Neural progenitor cell (in vitro differentiated cells): ENCODE data around the gene MARVELD1. TPM values are rescaled to one million over a fixed set of nuclear protein-coding genes. Genes with fewer than 3 reads are reported as not detected.
A peak's percentile ranks its signal among the peaks of the same experiment; 100 is the strongest.

Experiments
- DNase-seq: peaks from one replicate; pipeline ENCODE4 v3.0.0-alpha.2; 2016; ENCODE audit warnings: low spot score
- H2AFZ ChIP-seq: fragments of 200-600 bp; sonication (generic); replicated peaks from 2 replicates; pipeline ENCODE4 v1.6.1; 2016; ENCODE audit warnings: antibody characterized with exemption
- H3F3A ChIP-seq: fragments of 200-600 bp; sonication (generic); 2 replicates; pipeline ENCODE4 v1.6.1; 2016; ENCODE audit warnings: antibody characterized with exemption, low read depth
- H3K27ac ChIP-seq: fragments of 200-600 bp; sonication (generic); 2 replicates; pipeline ENCODE4 v1.5.1; 2016; ENCODE audit warnings: mild to moderate bottlenecking
- H3K27me3 ChIP-seq: fragments of 200-600 bp; sonication (generic); 2 replicates; pipeline ENCODE4 v1.6.1; 2016; ENCODE audit warnings: mild to moderate bottlenecking, moderate library complexity
- H3K36me3 ChIP-seq: fragments of 200-600 bp; sonication (generic); 2 replicates; pipeline ENCODE4 v1.5.1; 2016
- H3K4me1 ChIP-seq: fragments of 200-600 bp; sonication (generic); 2 replicates; pipeline ENCODE4 v1.6.1; 2016; ENCODE audit warnings: mixed run types
- H3K4me2 ChIP-seq: fragments of 200-600 bp; sonication (generic); 2 replicates; pipeline ENCODE4 v1.6.1; 2016
- H3K4me3 ChIP-seq: fragments of 200-600 bp; sonication (generic); 2 replicates; pipeline ENCODE4 v1.5.1; 2016
- H3K79me2 ChIP-seq: fragments of 200-600 bp; sonication (generic); 2 replicates; pipeline ENCODE4 v1.6.1; 2016; ENCODE audit warnings: low read depth
- H3K9ac ChIP-seq: fragments of 200-600 bp; sonication (generic); 2 replicates; pipeline ENCODE4 v1.6.1; 2016
- H3K9me3 ChIP-seq: fragments of 200-600 bp; sonication (generic); 2 replicates; pipeline ENCODE4 v1.5.1; 2016; ENCODE audit warnings: low read depth
- H4K20me1 ChIP-seq: fragments of 200-600 bp; sonication (generic); 2 replicates; pipeline ENCODE4 v1.6.1; 2016; ENCODE audit warnings: low read depth
- H3K27ac Mint-ChIP-seq: 3 replicates; pipeline ENCODE4 v1.8.0; 2021; ENCODE audit warnings: mixed read lengths
- H3K27me3 Mint-ChIP-seq: 2 replicates; pipeline ENCODE4 v1.8.0; 2022; ENCODE audit warnings: low read depth, mild to moderate bottlenecking, inconsistent platforms, moderate library complexity, mixed read lengths; ENCODE audit not compliant: insufficient read depth
- H3K36me3 Mint-ChIP-seq: 3 replicates; pipeline ENCODE4 v1.8.0; 2021; ENCODE audit warnings: mixed read lengths
- H3K4me1 Mint-ChIP-seq: 3 replicates; pipeline ENCODE4 v1.8.0; 2021; ENCODE audit warnings: mixed read lengths
- H3K4me3 Mint-ChIP-seq: 3 replicates; pipeline ENCODE4 v1.8.0; 2021; ENCODE audit warnings: mild to moderate bottlenecking, moderate library complexity, mixed read lengths
- H3K9me3 Mint-ChIP-seq: 3 replicates; pipeline ENCODE4 v1.8.0; 2020; ENCODE audit warnings: mixed read lengths
- CTCF ChIP-seq: fragments of 200-600 bp; sonication (generic); IDR thresholded peaks from 2 replicates; pipeline ENCODE4 v1.5.1; 2017; ENCODE audit warnings: antibody characterized with exemption, mild to moderate bottlenecking
- EZH2 ChIP-seq: fragments of 200-600 bp; sonication (generic); IDR thresholded peaks from 2 replicates; pipeline ENCODE4 v1.6.1; 2017; ENCODE audit warnings: antibody characterized with exemption, mild to moderate bottlenecking, moderate library complexity
- EZH2phosphoT487 ChIP-seq: fragments of 200-600 bp; sonication (generic); IDR thresholded peaks from 2 replicates; pipeline ENCODE4 v1.6.1; 2017; ENCODE audit warnings: antibody characterized with exemption
- total RNA-seq: library from RNA; depleted of rRNA; stranded (reverse); fragments of >200 nt; gene quantifications from 2 replicates; pipeline ENCODE4 v1.2.3, GENCODE V29; 2015; ENCODE audit warnings: low replicate concordance

Gene MARVELD1
- total RNA-seq, 1 donor from 2014 or later: 7.1 TPM

- H3K79me2 ChIP-seq: peaks cover 21% of the 10 kb centered on the region
- TF ChIP-seq EZH2phosphoT487 (no peak), EZH2 (no peak), CTCF (no peak)
- no peak overlapping the region for H3K27ac ChIP-seq
- H3K27me3 ChIP-seq: no peaks in the 10 kb centered on the region
- H3K4me2 ChIP-seq: no peak overlapping the region
- H3K27me3 Mint-ChIP-seq: peaks cover 7% of the 10 kb centered on the region
- peaks cover 10% of the 10 kb centered on the region for H4K20me1 ChIP-seq
- H3F3A ChIP-seq: peaks cover 30% of the 10 kb centered on the region
- DNase-seq: no peak
- H3K36me3 Mint-ChIP-seq: no peaks in the 10 kb centered on the region
- H3K4me3 Mint-ChIP-seq: peak overlapping the region; percentile 69
- H3K36me3 ChIP-seq: no peaks in the 10 kb centered on the region
- H3K9me3 ChIP-seq: no peaks in the 10 kb centered on the region
- H3K9ac ChIP-seq: no peak overlapping the region
- peaks cover 21% of the 10 kb centered on the region for H3K4me1 ChIP-seq
- no peaks in the 10 kb centered on the region for H3K9me3 Mint-ChIP-seq
- H3K4me1 Mint-ChIP-seq: peaks cover 35% of the 10 kb centered on the region
- no peak overlapping the region for H3K27ac Mint-ChIP-seq
- H2AFZ ChIP-seq: no peak overlapping the region
- H3K4me3 ChIP-seq: no peak overlapping the region
These were observed 1.6 kb upstream of the MARVELD1 start for GRCh38 chr10:97711640-97712572.

GRCh38 chr10:97713826-97714400, 383 bp downstream of the MARVELD1 start:
- peak overlapping the region; percentile 97 for H3K27ac Mint-ChIP-seq
- peaks cover 35% of the 10 kb centered on the region for H3K4me1 ChIP-seq
- no peak overlapping the region for H3K9ac ChIP-seq
- peaks cover 42% of the 10 kb centered on the region for H3K4me1 Mint-ChIP-seq
- H3K36me3 ChIP-seq: no peaks in the 10 kb centered on the region
- H2AFZ ChIP-seq: peak overlapping the region; percentile 73
- H3K79me2 ChIP-seq: peaks cover 26% of the 10 kb centered on the region
- H3F3A ChIP-seq: peaks cover 43% of the 10 kb centered on the region
- peak overlapping the region; percentile 98 for H3K4me3 Mint-ChIP-seq
- H3K36me3 Mint-ChIP-seq: peaks cover 1% of the 10 kb centered on the region
- peak; percentile 92 for DNase-seq
- TF ChIP-seq EZH2: no peak
- peak; percentile 45 for TF ChIP-seq CTCF
- no peak for TF ChIP-seq EZH2phosphoT487
- no peaks in the 10 kb centered on the region for H3K9me3 Mint-ChIP-seq
- H3K9me3 ChIP-seq: no peaks in the 10 kb centered on the region
- peaks cover 14% of the 10 kb centered on the region for H4K20me1 ChIP-seq
- H3K27ac ChIP-seq: no peak overlapping the region
- H3K27me3 Mint-ChIP-seq: peaks cover 7% of the 10 kb centered on the region
- peak overlapping the region; percentile 88 for H3K4me2 ChIP-seq
- H3K4me3 ChIP-seq: peak overlapping the region; percentile 58
- no peaks in the 10 kb centered on the region for H3K27me3 ChIP-seq

- Histone ChIP-seq H3K4me2 (peak overlapping the region; percentile 87), H3K4me1 (peaks cover 42% of the 10 kb centered on the region), H3K9me3 (no peaks in the 10 kb centered on the region), H3K36me3 (no peaks in the 10 kb centered on the region), H3K27ac (no peak overlapping the region), H3F3A (peaks cover 50% of the 10 kb centered on the region), H3K4me3 (peak overlapping the region; percentile 58), H2AFZ (peak overlapping the region; percentile 73), H4K20me1 (peaks cover 14% of the 10 kb centered on the region), H3K9ac (no peak overlapping the region), H3K27me3 (no peaks in the 10 kb centered on the region), H3K79me2 (peaks cover 26% of the 10 kb centered on the region)
- TF ChIP-seq CTCF (peak; percentile 2), EZH2phosphoT487 (no peak), EZH2 (no peak)
- H3K4me3 Mint-ChIP-seq: peak overlapping the region; percentile 98
- H3K36me3 Mint-ChIP-seq: peaks cover 1% of the 10 kb centered on the region
- H3K9me3 Mint-ChIP-seq: no peaks in the 10 kb centered on the region
- peaks cover 3% of the 10 kb centered on the region for H3K27me3 Mint-ChIP-seq
- H3K27ac Mint-ChIP-seq: no peak overlapping the region
- peak; percentile 83 for DNase-seq
- H3K4me1 Mint-ChIP-seq: peaks cover 44% of the 10 kb centered on the region
These were observed 1.1 kb downstream of the MARVELD1 start for GRCh38 chr10:97714401-97715258.
